Measurements from ENCODE around the gene ZBED4. TPM values are rescaled to one million over a fixed set of nuclear protein-coding genes. Genes with fewer than 3 reads are reported as not detected.

ZBED4 gene
- total and polyA plus RNA-seq, 2 of the 13 experiments (the other 11 are each of a cell fraction or from before 2014, with no cell fraction given), result 5.4 to 9.6 TPM

DNA sequence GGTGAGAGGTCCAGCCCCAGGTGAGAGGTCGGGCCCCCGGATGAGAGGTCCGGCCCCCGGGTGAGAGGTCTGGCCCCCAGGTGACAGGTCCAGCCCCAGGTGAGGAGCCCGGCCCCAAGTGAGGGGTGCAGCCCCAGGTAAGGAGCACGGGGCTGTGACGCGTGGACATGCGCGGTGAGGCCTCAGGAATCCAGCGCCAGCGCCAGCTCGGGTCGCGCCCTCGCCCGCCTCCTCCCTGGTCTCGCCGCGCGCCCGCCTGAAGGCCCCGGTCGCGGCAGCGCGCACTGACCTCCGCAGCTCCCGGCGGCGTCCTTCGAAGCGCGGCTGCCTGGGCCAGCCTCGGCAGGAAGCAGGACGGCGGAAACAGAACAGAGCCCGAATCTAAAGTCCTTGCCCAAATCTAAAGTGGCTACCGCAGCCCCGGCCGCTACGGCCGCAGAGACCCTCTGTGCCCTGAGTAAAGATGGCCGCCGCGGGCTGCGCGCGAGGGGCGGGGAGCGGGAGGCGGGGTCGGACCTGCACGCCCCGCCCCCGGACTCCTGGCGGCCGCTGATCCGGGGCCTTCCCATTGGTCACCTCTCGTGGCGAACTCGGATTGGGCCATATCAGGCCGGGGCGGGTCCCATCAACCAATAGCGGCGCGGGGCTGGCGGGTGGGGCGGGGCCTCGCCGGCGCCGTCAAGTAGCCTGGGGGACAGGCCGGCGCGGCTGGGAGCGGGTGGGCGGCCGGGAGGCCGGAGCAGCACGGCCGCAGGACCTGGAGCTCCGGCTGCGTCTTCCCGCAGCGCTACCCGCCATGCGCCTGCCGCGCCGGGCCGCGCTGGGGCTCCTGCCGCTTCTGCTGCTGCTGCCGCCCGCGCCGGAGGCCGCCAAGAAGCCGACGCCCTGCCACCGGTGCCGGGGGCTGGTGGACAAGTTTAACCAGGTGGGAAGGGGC, 64.6 kb downstream of the ZBED4 start, which contains the start of the genes ALG12 and CRELD2 (continued):
- TF ChIP-seq DPF2 (CRISPR knock-in tag; IDR thresholded peaks at IDR 0.05; ENCODE audit: borderline replicate concordance, low read depth) (no peak), ZNF598 (CRISPR knock-in tag; IDR thresholded peaks at IDR 0.05; ENCODE audit: borderline replicate concordance) (no peak; the same call in 1 of the 2 replicates), ZNF552 (CRISPR knock-in tag; IDR thresholded peaks at IDR 0.05; ENCODE audit: borderline replicate concordance) (no peak), POLR2AphosphoS2 (IDR thresholded peaks at IDR 0.05; ENCODE audit: low read depth, low read length) (no peak), ARID2 (CRISPR knock-in tag; IDR thresholded peaks at IDR 0.05; ENCODE audit: borderline replicate concordance) (no peak), PPARG (CRISPR knock-in tag; conservative IDR thresholded peaks at IDR 0.05) (peak; percentile 38; the same call in 1 of the 2 replicates), ZNF138 (CRISPR knock-in tag; IDR thresholded peaks at IDR 0.05; ENCODE audit: low read depth) (peak; percentile 56; the same call in 1 of the 2 replicates), RARG (CRISPR knock-in tag; IDR thresholded peaks at IDR 0.05; ENCODE audit: low read depth) (no peak), ZNF749 (CRISPR knock-in tag; IDR thresholded peaks at IDR 0.05; ENCODE audit: borderline replicate concordance) (no peak; the same call in 1 of the 2 replicates), KLF6 (CRISPR knock-in tag; IDR thresholded peaks at IDR 0.05) (0 out of 2 replicates have a peak, but pooled peaks have one; percentile 46), RBFOX2 (IDR thresholded peaks at IDR 0.05; ENCODE audit: low read depth, low read length) (peak; percentile 87)
- TF ChIP-seq, protein P1, sequence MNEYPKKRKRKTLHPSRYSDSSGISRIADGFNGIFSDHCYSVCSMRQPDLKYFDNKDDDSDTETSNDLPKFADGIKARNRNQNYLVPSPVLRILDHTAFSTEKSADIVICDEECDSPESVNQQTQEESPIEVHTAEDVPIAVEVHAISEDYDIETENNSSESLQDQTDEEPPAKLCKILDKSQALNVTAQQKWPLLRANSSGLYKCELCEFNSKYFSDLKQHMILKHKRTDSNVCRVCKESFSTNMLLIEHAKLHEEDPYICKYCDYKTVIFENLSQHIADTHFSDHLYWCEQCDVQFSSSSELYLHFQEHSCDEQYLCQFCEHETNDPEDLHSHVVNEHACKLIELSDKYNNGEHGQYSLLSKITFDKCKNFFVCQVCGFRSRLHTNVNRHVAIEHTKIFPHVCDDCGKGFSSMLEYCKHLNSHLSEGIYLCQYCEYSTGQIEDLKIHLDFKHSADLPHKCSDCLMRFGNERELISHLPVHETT (CRISPR knock-in tag; conservative IDR thresholded peaks at IDR 0.05), result peak; percentile 47; the same call in 1 of the 2 replicates
- TF ChIP-seq, protein P2, sequence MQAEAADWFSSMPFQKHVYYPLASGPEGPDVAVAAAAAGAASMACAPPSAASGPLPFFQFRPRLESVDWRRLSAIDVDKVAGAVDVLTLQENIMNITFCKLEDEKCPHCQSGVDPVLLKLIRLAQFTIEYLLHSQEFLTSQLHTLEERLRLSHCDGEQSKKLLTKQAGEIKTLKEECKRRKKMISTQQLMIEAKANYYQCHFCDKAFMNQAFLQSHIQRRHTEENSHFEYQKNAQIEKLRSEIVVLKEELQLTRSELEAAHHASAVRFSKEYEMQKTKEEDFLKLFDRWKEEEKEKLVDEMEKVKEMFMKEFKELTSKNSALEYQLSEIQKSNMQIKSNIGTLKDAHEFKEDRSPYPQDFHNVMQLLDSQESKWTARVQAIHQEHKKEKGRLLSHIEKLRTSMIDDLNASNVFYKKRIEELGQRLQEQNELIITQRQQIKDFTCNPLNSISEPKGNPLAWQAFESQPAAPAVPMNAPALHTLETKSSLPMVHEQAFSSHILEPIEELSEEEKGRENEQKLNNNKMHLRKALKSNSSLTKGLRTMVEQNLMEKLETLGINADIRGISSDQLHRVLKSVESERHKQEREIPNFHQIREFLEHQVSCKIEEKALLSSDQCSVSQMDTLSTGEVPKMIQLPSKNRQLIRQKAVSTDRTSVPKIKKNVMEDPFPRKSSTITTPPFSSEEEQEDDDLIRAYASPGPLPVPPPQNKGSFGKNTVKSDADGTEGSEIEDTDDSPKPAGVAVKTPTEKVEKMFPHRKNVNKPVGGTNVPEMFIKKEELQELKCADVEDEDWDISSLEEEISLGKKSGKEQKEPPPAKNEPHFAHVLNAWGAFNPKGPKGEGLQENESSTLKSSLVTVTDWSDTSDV (CRISPR knock-in tag; IDR thresholded peaks at IDR 0.05), result no peak
- TF ChIP-seq, protein P3, sequence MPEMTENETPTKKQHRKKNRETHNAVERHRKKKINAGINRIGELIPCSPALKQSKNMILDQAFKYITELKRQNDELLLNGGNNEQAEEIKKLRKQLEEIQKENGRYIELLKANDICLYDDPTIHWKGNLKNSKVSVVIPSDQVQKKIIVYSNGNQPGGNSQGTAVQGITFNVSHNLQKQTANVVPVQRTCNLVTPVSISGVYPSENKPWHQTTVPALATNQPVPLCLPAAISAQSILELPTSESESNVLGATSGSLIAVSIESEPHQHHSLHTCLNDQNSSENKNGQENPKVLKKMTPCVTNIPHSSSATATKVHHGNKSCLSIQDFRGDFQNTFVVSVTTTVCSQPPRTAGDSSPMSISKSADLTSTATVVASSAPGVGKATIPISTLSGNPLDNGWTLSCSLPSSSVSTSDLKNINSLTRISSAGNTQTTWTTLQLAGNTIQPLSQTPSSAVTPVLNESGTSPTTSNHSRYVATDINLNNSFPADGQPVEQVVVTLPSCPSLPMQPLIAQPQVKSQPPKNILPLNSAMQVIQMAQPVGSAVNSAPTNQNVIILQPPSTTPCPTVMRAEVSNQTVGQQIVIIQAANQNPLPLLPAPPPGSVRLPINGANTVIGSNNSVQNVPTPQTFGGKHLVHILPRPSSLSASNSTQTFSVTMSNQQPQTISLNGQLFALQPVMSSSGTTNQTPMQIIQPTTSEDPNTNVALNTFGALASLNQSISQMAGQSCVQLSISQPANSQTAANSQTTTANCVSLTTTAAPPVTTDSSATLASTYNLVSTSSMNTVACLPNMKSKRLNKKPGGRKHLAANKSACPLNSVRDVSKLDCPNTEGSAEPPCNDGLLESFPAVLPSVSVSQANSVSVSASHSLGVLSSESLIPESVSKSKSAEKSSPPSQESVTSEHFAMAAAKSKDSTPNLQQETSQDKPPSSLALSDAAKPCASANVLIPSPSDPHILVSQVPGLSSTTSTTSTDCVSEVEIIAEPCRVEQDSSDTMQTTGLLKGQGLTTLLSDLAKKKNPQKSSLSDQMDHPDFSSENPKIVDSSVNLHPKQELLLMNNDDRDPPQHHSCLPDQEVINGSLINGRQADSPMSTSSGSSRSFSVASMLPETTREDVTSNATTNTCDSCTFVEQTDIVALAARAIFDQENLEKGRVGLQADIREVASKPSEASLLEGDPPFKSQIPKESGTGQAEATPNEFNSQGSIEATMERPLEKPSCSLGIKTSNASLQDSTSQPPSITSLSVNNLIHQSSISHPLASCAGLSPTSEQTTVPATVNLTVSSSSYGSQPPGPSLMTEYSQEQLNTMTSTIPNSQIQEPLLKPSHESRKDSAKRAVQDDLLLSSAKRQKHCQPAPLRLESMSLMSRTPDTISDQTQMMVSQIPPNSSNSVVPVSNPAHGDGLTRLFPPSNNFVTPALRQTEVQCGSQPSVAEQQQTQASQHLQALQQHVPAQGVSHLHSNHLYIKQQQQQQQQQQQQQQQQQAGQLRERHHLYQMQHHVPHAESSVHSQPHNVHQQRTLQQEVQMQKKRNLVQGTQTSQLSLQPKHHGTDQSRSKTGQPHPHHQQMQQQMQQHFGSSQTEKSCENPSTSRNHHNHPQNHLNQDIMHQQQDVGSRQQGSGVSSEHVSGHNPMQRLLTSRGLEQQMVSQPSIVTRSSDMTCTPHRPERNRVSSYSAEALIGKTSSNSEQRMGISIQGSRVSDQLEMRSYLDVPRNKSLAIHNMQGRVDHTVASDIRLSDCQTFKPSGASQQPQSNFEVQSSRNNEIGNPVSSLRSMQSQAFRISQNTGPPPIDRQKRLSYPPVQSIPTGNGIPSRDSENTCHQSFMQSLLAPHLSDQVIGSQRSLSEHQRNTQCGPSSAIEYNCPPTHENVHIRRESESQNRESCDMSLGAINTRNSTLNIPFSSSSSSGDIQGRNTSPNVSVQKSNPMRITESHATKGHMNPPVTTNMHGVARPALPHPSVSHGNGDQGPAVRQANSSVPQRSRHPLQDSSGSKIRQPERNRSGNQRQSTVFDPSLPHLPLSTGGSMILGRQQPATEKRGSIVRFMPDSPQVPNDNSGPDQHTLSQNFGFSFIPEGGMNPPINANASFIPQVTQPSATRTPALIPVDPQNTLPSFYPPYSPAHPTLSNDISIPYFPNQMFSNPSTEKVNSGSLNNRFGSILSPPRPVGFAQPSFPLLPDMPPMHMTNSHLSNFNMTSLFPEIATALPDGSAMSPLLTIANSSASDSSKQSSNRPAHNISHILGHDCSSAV (CRISPR knock-in tag; IDR thresholded peaks at IDR 0.05; ENCODE audit: borderline replicate concordance), result no peak
- TF ChIP-seq, protein P4, sequence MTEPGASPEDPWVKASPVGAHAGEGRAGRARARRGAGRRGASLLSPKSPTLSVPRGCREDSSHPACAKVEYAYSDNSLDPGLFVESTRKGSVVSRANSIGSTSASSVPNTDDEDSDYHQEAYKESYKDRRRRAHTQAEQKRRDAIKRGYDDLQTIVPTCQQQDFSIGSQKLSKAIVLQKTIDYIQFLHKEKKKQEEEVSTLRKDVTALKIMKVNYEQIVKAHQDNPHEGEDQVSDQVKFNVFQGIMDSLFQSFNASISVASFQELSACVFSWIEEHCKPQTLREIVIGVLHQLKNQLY (CRISPR knock-in tag; IDR thresholded peaks at IDR 0.05), result no peak

All from HepG2 (cell line).